Measurements from ENCODE around the gene ABCC3. TPM values are rescaled to one million over a fixed set of nuclear protein-coding genes. Genes with fewer than 3 reads are reported as not detected.

The ABCC3 gene
- total and polyA plus RNA-seq, 8 donors, result 30.9 to 120 (median 50.3) TPM

DNA sequence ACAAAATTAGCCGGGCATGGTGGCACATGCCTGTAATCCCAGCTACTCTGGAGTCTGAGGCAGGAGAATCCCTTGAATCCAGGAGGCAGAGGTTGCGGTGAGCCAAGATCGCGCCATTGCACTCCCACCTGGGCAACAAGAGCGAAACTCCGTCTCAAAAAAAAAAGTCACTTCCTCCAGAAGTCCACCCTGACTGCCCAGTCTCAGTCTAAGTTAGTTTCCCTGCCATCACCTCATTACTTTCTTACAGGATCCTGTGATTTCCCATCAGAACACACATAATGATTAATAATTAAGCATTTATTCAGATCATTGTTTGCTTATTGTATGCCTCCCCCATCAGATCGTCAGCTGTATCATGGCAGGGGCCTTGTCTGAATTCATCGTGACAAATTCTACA lies 31.6 kb downstream of the ABCC3 start:
- Histone ChIP-seq H3K4me1 (peaks cover 12 to 29% of the 10 kb centered on the region in 2 donors), H3K27ac (no peak overlapping the region), H3K36me3 (no peaks in the 10 kb centered on the region), H3K9me3 (no peaks in the 10 kb centered on the region), H3K4me3 (no peak overlapping the region), H3K27me3 (no peaks in the 10 kb centered on the region)
- TF ChIP-seq, protein P1, sequence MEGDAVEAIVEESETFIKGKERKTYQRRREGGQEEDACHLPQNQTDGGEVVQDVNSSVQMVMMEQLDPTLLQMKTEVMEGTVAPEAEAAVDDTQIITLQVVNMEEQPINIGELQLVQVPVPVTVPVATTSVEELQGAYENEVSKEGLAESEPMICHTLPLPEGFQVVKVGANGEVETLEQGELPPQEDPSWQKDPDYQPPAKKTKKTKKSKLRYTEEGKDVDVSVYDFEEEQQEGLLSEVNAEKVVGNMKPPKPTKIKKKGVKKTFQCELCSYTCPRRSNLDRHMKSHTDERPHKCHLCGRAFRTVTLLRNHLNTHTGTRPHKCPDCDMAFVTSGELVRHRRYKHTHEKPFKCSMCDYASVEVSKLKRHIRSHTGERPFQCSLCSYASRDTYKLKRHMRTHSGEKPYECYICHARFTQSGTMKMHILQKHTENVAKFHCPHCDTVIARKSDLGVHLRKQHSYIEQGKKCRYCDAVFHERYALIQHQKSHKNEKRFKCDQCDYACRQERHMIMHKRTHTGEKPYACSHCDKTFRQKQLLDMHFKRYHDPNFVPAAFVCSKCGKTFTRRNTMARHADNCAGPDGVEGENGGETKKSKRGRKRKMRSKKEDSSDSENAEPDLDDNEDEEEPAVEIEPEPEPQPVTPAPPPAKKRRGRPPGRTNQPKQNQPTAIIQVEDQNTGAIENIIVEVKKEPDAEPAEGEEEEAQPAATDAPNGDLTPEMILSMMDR (IDR thresholded peaks at IDR 0.05), result no peak
- DNase-seq (no peak), ATAC-seq (no peak)
- intact Hi-C loops (cut with DNase I), result no loop called here

DNA sequence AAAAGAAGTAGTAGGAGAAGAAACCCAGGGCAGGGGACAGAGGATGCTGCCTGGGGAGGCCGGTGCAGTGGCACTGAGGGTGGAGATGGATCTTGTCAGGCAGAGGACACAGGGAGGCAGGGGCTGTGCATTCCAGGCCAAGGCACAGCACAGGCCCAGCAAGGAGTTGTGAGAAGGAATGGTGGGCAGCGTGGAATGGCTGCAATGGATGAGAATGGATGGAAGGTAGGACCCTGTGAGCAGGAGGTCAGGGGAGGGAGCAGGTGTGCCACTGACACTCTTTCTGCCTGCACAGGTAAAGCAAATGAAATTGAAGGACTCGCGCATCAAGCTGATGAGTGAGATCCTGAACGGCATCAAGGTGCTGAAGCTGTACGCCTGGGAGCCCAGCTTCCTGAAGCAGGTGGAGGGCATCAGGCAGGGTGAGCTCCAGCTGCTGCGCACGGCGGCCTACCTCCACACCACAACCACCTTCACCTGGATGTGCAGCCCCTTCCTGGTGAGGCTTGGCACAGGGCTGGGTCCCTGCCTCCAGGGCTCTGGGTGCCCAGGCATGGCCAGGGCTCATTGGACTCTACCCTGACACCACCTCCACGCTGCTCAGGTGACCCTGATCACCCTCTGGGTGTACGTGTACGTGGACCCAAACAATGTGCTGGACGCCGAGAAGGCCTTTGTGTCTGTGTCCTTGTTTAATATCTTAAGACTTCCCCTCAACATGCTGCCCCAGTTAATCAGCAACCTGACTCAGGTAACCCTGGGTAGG lies 32.8 kb downstream of the ABCC3 start:
- TF ChIP-seq, protein P1 (IDR thresholded peaks at IDR 0.05), result no peak
- Histone ChIP-seq H3K4me1 (peaks cover 12 to 18% of the 10 kb centered on the region in 2 donors), H3K4me3 (no peak overlapping the region), H3K9me3 (no peaks in the 10 kb centered on the region), H3K27ac (no peak overlapping the region), H3K27me3 (no peaks in the 10 kb centered on the region), H3K36me3 (no peaks in the 10 kb centered on the region)
- ATAC-seq, result no peak
- no peak for DNase-seq
- intact Hi-C loops (cut with DNase I), result no loop called here

DNA sequence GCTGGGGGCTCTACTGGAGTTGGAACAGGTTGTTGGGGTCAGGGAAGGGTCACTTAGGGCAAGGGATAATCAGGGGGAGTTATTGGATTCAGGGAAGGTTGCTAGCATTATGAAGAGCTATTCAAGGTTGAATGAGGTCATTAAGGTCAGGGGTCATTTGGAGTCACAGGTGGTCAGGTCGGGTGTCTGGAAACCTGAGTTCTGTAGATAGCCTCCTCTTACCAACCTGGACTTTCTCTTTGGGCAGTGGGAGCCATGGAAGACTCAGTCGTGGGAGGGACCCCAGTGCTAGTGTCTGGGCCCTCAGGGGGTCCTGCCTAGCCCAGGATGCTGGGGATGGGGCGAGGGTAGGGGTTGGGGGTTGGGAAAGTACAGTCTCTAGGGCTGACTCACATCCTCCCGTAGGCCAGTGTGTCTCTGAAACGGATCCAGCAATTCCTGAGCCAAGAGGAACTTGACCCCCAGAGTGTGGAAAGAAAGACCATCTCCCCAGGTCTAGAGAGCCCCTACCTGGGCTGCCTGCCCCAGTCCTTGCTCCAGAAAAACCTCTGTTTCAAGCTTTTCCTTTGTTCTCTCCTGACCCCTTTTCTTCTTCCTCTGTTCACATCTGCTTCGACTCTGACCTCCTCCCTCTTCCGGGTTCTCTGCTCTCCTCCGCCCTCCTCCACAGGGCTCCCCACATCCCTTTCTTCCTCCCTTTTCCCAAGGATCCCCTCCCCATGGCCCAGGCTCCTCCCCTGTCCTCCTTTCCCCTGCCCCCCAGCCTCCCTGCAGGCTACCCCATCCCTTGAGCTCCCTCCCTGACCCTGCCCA lies 33.5 kb downstream of the ABCC3 start:
- TF ChIP-seq, protein P1 (IDR thresholded peaks at IDR 0.05), result no peak
- intact Hi-C loops (cut with DNase I), result no loop called here

DNA sequence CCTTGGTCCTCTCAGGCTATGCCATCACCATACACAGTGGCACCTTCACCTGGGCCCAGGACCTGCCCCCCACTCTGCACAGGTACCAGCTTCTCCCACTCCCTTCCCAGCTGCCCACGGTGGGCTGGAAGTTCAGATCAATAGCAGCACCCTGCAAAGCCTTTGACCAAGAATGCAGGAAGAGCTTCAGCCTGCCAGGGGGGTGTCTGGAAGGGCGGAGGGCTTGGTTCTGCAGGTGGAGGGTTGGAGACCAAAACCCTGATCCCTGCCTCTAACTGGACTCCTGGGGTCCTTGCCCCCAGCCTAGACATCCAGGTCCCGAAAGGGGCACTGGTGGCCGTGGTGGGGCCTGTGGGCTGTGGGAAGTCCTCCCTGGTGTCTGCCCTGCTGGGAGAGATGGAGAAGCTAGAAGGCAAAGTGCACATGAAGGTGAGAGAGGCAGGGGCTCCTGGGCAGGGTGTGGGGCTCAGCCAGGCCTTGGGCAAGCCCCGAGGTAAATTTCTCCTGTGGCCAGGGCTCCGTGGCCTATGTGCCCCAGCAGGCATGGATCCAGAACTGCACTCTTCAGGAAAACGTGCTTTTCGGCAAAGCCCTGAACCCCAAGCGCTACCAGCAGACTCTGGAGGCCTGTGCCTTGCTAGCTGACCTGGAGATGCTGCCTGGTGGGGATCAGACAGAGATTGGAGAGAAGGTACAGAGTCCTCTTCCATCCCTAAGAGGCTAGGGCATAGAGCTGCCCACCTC lies 34.3 kb downstream of the ABCC3 start:
- no peaks in the 10 kb centered on the region for H3K27me3 ChIP-seq
- H3K9me3 ChIP-seq, result no peaks in the 10 kb centered on the region
- no peaks in the 10 kb centered on the region for H3K36me3 ChIP-seq
- DNase-seq (no peak), ATAC-seq (no peak)
- H3K4me3 ChIP-seq, result no peak overlapping the region
- peaks cover 12 to 16% of the 10 kb centered on the region in 2 donors for H3K4me1 ChIP-seq
- intact Hi-C loops (cut with DNase I), result no loop called here
- TF ChIP-seq, protein P1 (IDR thresholded peaks at IDR 0.05), result no peak
- H3K27ac ChIP-seq, result no peak overlapping the region

More for the DNA sequence above, 33.5 kb downstream of the ABCC3 start:
- no peak for ATAC-seq
- Histone ChIP-seq H3K27ac (no peak overlapping the region), H3K4me3 (no peak overlapping the region), H3K4me1 (peaks cover 12 to 16% of the 10 kb centered on the region in 2 donors), H3K27me3 (no peaks in the 10 kb centered on the region), H3K36me3 (no peaks in the 10 kb centered on the region), H3K9me3 (no peaks in the 10 kb centered on the region)
- DNase-seq, result no peak
